H54 (cell line): ENCODE results near the gene MRS2.
"Not testable (repeated sequence)": the region's sequence is repeated elsewhere in the genome, so short reads cannot be mapped to it uniquely, and the experiment has no call there.

ENCODE experiments used
- DNase-seq: peaks from one replicate; pipeline ENCODE4 v3.0.0; 2011; ENCODE audit warnings: low spot score, mixed read lengths; ENCODE audit not compliant: insufficient read length
- FAIRE-seq: peaks from 3 replicates; lab custom pipeline; 2011; peaks lifted over from hg19 to GRCh38; lab: Jason Lieb, UNC
- POLR2A ChIP-seq: IDR thresholded peaks from 2 replicates; pipeline ENCODE4 v1.6.1; 2011; ENCODE audit warnings: low read depth, mild to moderate bottlenecking, low read length

The MRS2 gene

GRCh38 chr6:24401458-24401857, 1.3 kb upstream of the MRS2 start:
- DNase-seq: no peak
- no peak for FAIRE-seq
- no peak for TF ChIP-seq POLR2A

GRCh38 chr6:24403501-24403824, 727 bp downstream of the MRS2 start:
- DNase-seq: no peak
- no peak for TF ChIP-seq POLR2A
- no peak for FAIRE-seq

GRCh38 chr6:24405262-24405661, 2.5 kb downstream of the MRS2 start:
- TF ChIP-seq POLR2A: no peak
- no peak for FAIRE-seq
- no peak for DNase-seq

- DNase-seq: no peak
- TF ChIP-seq POLR2A: no peak
- no peak for FAIRE-seq
Observed at GRCh38 chr6:24408719-24409410, 6.1 kb downstream of the MRS2 start.

GRCh38 chr6:24410622-24411021, 7.9 kb downstream of the MRS2 start:
- no peak for TF ChIP-seq POLR2A
- FAIRE-seq (no peak), DNase-seq (no peak)

GRCh38 chr6:24412294-24412693, 9.6 kb downstream of the MRS2 start:
- no peak for TF ChIP-seq POLR2A
- no peak for FAIRE-seq
- DNase-seq: no peak

GRCh38 chr6:24414531-24414930, 11.8 kb downstream of the MRS2 start:
- DNase-seq, FAIRE-seq: not testable (repeated sequence)

- DNase-seq: no peak
- FAIRE-seq: no peak
- TF ChIP-seq POLR2A: no peak
Observed at GRCh38 chr6:24415753-24416152, 13.0 kb downstream of the MRS2 start.

GRCh38 chr6:24419526-24419925, 16.8 kb downstream of the MRS2 start:
- no peak for DNase-seq
- no peak for FAIRE-seq
- TF ChIP-seq POLR2A: no peak

- DNase-seq (no peak), FAIRE-seq (no peak)
- TF ChIP-seq POLR2A: no peak
Observed at GRCh38 chr6:24425091-24425490, 22.4 kb downstream of the MRS2 start.

- no peak for TF ChIP-seq POLR2A
- DNase-seq: no peak
- FAIRE-seq: no peak
Observed at GRCh38 chr6:24426729-24427446, 24.2 kb downstream of the MRS2 start.

GRCh38 chr6:24428615-24429014, 25.9 kb downstream of the MRS2 start:
- DNase-seq: no peak
- FAIRE-seq: no peak
- TF ChIP-seq POLR2A: no peak

- DNase-seq (no peak), FAIRE-seq (no peak)
- no peak for TF ChIP-seq POLR2A
Observed at GRCh38 chr6:24429146-24429545, 26.4 kb downstream of the MRS2 start.

- no peak for TF ChIP-seq POLR2A
- FAIRE-seq (no peak), DNase-seq (no peak)
Observed at GRCh38 chr6:24430086-24430485, 27.4 kb downstream of the MRS2 start.

GRCh38 chr6:24431045-24431451, 28.3 kb downstream of the MRS2 start:
- peak; percentile 88 for FAIRE-seq
- no peak for TF ChIP-seq POLR2A
- peak; percentile 37 for DNase-seq
